Body of pancreas (tissue), 4 donors: Measurements from ENCODE around the gene CFAP97D2. TPM values are rescaled to one million over a fixed set of nuclear protein-coding genes. Genes with fewer than 3 reads are reported as not detected.

Experiments
- ATAC-seq: fragments of 150-250 bp; one replicate; pipeline ENCODE4 v1.9.1; 2016
- DNase-seq, 4 donors: peaks; one replicate each; pipeline ENCODE4 v3.0.0-alpha.2; 2019
- H3K27ac ChIP-seq, 4 donors: fragments of 200-600 bp; sonication (generic); 1 replicate in 3 of 4; 2 replicates in 1 of 4; pipeline versions ENCODE4 v1.5.1 to v1.6.1; 2016 to 2019; ENCODE audit warnings: mild to moderate bottlenecking in 1 of 4, mixed read lengths in 1 of 4, moderate library complexity in 1 of 4
- H3K27me3 ChIP-seq, 2 donors: fragments of 200-600 bp; sonication (generic); one replicate each; pipeline ENCODE4 v1.6.0; 2016; ENCODE audit warnings: mild to moderate bottlenecking in 1 of 2
- H3K36me3 ChIP-seq, 2 donors: fragments of 200-600 bp; sonication (generic); replicated peaks in 1 of 2; 2 replicates each; pipeline ENCODE4 v1.5.1; 2016; ENCODE audit warnings: low read depth in 2 of 2; ENCODE audit not compliant: insufficient read depth in 1 of 2
- H3K4me1 ChIP-seq: fragments of 200-600 bp; sonication (generic); one replicate; pipeline ENCODE4 v1.6.0; 2016
- H3K4me3 ChIP-seq, 2 donors: fragments of 200-600 bp; sonication (generic); 1 replicate in 1 of 2; 2 replicates in 1 of 2; pipeline ENCODE4 v1.5.1; 2016 to 2019
- H3K9me3 ChIP-seq, 3 donors: fragments of 200-600 bp; sonication (generic); 1 replicate in 2 of 3; 2 replicates in 1 of 3; pipeline ENCODE4 v1.5.1; 2016
- CTCF ChIP-seq, 7 experiments: fragments of 450-650 bp in 4 of 7; fragments of 200-600 bp in 3 of 7; sonication (generic) in 3 of 7; IDR thresholded peaks; one replicate each; pipeline ENCODE4 v1.5.1; 2016 to 2019; ENCODE audit warnings: antibody characterized with exemption in 7 of 7
- POLR2A ChIP-seq, 3 donors: fragments of 450-650 bp; IDR thresholded peaks; one replicate each; pipeline ENCODE4 v1.6.1; 2016; ENCODE audit warnings: antibody characterized with exemption in 3 of 3, mild to moderate bottlenecking in 2 of 3
- WGBS, 2 donors: methylation state at CpG; one replicate each; pipeline ENCODE4 v1.1.5; 2017; 5-methylcytosine and 5-hydroxymethylcytosine counted together
- intact Hi-C: fragments of 100-400 bp; cut with DNase I; formaldehyde crosslinking; loops from one replicate; pipeline ENCODE4 v1.15.1; 2023
- total RNA-seq, 2 donors: library from RNA; depleted of rRNA; stranded (reverse); fragments of >200 nt; gene quantifications; one replicate each; pipeline ENCODE4 v1.1.0, GENCODE V29; 2016

CFAP97D2 gene
- total RNA-seq, 2 donors from 2014 or later, result not detected

GRCh38 chr13:114143806-114144605 is 35.1 kb upstream of the CFAP97D2 start:
- H3K4me3 ChIP-seq, result no peak overlapping the region
- DNase-seq (peak; percentile 55 to 81 (median 69)), ATAC-seq (peak; percentile 57)
- no peaks in the 10 kb centered on the region for H3K36me3 ChIP-seq
- H3K4me1 ChIP-seq, result peaks cover 39% of the 10 kb centered on the region
- TF ChIP-seq POLR2A (IDR thresholded peaks at IDR 0.05), result no peak
- peak in 4 of 7 experiments; percentile 7 to 41 (median 40) for TF ChIP-seq CTCF (IDR thresholded peaks at IDR 0.05)
- no peaks in the 10 kb centered on the region for H3K27me3 ChIP-seq
- no peaks in the 10 kb centered on the region for H3K9me3 ChIP-seq
- H3K27ac ChIP-seq, result peak overlapping the region; percentile 72 to 87 (median 82)
- WGBS, 2 donors, result 42 to 69% methylated on average over 16 to 24 of the region's 24 CpGs
- intact Hi-C loops, result no loop called here

DNA sequence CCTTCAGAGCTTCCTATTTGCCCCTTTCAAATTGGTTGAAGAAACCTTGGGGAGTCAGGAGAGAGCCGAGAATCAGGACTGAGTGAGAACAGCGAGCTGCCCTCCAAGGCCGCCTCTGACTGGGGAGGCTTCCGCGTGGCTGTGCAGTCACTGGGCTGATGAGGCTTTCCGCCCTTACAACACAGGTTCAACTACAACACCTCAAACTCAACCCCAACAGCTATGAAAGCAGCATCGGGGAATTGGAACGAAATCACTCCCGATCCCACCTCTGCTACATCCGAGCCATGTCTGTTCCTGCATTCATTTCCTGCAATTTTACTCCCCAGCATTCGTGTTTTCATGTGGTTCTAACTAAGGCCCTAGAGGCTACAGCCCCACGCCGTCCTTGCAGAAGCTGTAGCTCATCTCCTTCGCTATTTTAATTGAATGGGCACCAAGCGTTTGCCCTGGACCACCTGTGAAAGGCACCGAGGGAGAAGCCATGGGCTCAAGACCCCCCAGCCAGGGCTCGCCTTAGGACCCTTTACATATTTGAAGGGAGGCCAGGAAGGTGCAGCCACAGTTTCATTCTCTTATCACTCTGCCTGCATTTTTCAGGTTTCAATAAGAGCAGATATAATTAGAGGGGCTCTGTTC is 34.3 kb upstream of the CFAP97D2 start:
- 89 to 93% methylated on average over 17 of the region's 17 CpGs for WGBS, 2 donors
- H3K4me1 ChIP-seq, result peaks cover 46% of the 10 kb centered on the region

DNA sequence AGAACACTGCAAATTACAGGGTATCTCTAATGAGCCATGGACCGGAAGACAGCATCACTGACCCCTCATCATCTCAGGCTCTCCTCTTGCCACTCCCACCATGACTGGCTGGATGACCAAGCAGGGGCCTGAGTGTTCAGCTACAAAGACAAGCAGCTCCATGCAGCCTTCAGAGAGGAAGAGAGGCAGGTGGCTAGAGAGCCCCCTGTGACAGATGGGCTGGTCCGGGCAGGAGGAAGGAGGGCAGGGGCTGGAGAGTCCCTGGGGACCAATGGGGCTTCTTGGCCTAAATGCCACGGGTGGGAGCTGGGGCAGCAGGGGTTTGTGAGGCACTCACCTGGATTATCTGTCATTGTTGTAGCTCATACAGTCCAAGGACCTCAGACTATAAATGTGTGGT is 33.8 kb upstream of the CFAP97D2 start:
- no peak for TF ChIP-seq CTCF (IDR thresholded peaks at IDR 0.05)
- no peak for TF ChIP-seq POLR2A (IDR thresholded peaks at IDR 0.05)
- Histone ChIP-seq H3K27ac (no peak overlapping the region), H3K9me3 (no peaks in the 10 kb centered on the region), H3K4me1 (peaks cover 52% of the 10 kb centered on the region), H3K4me3 (no peak overlapping the region), H3K36me3 (no peaks in the 10 kb centered on the region), H3K27me3 (no peaks in the 10 kb centered on the region)
- WGBS, 2 donors, result 69 to 82% methylated on average over 3 of the region's 3 CpGs
- peak in 1 of 4 donors; percentile 9 for DNase-seq
- ATAC-seq, result no peak
- intact Hi-C loops, result no loop called here

More for the DNA sequence above, 34.3 kb upstream of the CFAP97D2 start:
- peak overlapping the region; percentile 72 to 87 (median 82) for H3K27ac ChIP-seq
- intact Hi-C loops, result no loop called here
- TF ChIP-seq POLR2A (IDR thresholded peaks at IDR 0.05) (no peak), CTCF (IDR thresholded peaks at IDR 0.05) (no peak)
- no peak for ATAC-seq
- H3K4me3 ChIP-seq, result no peak overlapping the region
- H3K9me3 ChIP-seq, result no peaks in the 10 kb centered on the region
- no peaks in the 10 kb centered on the region for H3K27me3 ChIP-seq
- DNase-seq, result peak in 1 of 4 donors; percentile 21
- H3K36me3 ChIP-seq, result no peaks in the 10 kb centered on the region

GRCh38 chr13:114145722-114146121 is 33.3 kb upstream of the CFAP97D2 start:
- ATAC-seq (no peak), DNase-seq (peak in 1 of 4 donors; percentile 5)
- Histone ChIP-seq H3K36me3 (no peaks in the 10 kb centered on the region), H3K27me3 (no peaks in the 10 kb centered on the region), H3K4me1 (peaks cover 52% of the 10 kb centered on the region), H3K4me3 (no peak overlapping the region), H3K9me3 (no peaks in the 10 kb centered on the region), H3K27ac (no peak overlapping the region)
- 94% methylated on average over 14 of the region's 14 CpGs for WGBS, 2 donors
- intact Hi-C loops, result no loop called here
- TF ChIP-seq POLR2A (IDR thresholded peaks at IDR 0.05) (no peak), CTCF (IDR thresholded peaks at IDR 0.05) (no peak)
